ENCODE measurements around the gene SPEN.
A peak's percentile ranks its signal among the peaks of the same experiment; 100 is the strongest.
"Not testable (repeated sequence)": the region's sequence is repeated elsewhere in the genome, so short reads cannot be mapped to it uniquely, and the experiment has no call there.

SPEN gene

DNA sequence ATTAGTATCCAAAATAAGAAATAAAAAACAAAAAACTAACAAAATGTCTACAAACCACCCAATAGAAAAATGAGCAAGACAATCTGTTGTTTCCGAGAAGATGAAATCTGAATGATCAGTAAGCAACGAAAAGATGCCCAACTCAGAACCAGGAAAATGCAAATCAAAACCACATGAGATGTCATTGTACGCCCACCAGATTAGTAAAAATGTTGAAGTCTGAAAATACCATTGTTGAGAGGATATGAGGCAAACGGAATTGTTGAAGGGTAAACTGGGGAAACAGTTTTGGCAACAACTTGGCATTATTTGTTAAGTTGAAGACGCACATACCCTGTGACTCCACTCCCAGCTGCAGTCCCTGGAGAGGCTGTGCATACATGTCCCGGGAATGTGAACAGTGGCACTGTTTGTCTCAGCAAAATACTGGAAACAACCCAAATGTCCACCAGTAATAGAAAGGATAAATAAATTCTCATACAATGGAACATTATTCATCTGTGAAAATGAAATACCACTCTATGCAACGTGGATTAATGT lies 117.8 kb downstream of the SPEN start:
- DNase-seq, result no peak

DNA sequence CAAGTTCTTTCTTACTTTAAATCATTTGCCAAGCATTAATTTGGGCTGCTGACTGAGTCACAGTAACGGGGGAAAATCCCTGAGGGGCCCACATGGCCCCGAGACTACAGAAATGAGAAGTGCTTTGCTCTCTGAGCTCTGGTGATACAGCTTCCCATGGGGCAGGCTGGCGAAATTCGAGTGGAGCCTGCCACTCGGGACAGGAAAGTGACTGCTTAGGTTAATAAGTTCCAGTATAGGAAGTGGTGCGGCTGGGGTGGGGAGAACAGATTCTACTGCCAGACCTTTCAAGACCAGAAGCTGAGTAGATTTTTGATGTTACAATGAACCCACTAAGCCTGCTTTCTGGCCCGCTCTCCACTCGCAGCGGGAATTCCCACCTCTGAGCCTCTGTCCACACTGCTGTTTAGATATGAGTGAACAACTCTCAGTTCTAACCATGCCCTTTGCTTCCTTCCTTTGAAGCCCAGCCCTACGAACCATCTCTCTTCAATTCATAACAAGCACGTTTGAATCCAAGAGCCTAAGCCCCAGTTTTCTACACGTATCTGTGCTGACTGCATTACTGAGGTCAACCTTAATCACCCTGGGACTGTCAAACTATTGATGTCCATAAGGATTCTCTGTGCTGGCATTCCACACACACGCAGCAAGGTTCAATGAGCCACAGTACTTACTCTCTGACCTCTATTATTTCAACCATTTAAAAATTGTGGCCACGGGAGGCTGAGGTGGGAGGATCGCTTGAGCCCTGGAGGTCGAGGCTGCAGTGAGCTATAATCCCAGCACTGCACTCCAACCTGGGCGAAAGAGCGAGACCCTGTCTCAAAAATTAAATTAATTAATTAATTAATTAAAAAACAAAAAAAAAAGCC lies 118.8 kb downstream of the SPEN start:
- DNase-seq, result no peak

DNA sequence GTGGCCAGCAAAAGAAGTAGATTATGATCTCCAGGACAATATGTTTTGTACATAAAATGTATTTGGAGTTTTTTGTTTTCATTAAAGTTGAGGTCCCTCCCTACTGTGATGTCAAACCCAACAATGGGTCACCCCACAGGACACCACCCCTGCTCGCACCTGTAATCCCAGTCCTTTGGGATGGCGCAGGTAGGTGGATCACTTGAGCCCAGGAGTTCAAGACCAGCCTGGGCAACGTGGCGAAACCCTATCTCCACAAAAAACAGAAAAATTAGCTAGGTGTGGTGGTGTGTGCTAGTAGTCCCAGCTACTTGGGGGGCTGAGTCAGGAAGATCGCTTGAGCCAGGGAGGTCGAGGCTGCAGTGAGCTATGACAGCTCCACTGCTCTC lies 119.4 kb downstream of the SPEN start:
- no peak for DNase-seq

DNA sequence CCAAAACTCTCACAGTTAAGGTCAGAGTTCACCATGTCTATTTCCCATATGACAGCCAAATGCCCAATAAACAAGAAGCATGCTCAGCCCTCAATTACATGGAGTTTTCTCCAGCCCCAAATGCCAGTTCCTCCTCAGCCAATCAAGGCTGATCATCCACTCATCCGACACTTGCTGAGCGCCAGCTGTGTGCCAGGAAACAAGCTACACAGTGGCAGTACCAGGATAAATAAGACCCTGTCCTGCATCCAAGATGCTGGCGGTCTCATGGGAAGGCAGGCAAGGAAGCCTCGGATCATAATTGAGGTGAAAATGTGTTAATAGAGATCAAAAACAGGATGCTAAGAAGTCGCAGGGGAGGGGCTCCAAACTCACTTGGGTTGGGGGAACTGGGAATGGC lies 120.7 kb downstream of the SPEN start:
- DNase-seq, result no peak

DNA sequence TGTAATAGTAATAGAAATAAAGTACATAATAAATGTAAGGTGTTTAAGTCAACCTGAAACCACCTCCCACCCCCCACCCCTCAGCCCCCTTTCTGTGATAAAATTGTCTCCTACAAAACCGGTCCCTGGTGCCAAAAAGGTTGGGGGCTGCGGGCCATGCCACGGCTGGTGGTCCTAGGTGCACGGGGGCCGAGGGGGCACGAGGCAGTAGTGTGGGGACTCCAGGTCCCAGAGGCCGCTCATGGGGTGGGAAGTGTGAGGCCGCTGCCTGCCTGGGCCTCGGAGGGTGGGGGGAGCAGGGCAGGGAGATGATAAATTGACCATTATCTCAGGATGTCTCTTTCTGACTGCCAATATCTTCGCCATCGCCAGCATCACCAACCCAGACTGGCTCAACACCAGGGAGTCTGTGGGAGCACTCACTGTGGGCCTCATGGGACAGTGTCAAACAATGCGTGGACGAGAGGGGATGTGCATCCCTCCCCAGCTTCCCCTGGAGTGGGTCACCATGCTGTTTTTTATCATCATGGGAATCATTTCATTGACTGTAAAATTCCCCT lies 121.9 kb downstream of the SPEN start:
- no peak for DNase-seq

DNA sequence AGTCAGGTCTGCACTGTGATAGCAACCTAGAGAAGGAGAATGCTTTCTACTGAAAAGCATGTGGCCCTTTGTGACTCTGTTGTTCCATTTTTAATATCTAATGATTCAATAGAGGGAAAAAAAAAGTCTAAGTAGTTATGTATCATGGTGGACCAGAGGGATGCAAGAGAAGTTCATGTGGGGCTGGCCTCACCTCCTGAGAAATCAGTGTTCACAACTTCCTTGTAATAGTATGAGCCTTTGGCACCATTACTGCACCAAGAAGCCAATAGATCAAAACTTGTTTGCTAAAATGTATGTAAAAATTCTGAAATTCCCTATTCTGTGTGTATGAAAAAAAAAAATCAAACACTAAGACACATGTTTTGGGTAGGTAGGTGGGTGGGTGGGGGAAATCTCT lies 123.4 kb downstream of the SPEN start:
- DNase-seq, result no peak

DNA sequence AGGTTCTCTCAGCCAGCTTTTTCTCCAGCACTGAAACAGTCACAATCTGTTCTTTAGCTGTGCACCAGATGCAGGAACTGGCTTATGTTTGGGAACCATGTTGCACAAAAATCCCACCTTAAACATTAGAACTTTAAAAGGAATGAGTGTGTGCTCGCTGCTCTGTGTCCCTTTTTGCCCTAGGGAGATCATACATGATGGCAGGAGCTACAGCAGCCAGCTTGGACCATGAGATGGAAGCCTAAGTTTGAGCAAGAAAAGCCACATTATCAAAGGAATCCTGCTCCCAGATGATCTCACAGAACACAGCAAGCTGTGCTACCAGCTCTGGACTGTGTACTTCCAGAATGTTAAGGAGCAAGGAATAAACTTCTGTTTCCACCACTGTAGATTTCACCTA lies 124.9 kb downstream of the SPEN start:
- no peak for DNase-seq

DNA sequence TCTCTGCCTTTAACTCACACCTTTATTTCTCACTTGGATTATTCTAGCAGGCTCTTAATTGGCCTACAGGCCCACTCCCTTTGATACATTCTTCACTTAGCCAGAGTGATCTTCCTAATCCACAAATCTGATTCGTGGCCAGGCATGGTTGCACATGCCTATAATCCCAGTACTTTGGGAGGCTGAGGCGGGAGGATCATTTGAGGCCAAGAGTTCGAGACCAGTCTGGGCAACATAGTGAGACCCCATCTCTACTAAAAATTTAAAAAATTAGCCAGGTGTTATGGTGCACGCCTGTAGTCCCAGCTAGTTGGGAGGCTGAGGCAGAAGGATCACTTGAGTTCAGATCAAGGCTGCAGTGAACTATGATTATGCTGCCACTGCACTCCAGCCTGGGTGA lies 126.3 kb downstream of the SPEN start:
- no peak for DNase-seq

DNA sequence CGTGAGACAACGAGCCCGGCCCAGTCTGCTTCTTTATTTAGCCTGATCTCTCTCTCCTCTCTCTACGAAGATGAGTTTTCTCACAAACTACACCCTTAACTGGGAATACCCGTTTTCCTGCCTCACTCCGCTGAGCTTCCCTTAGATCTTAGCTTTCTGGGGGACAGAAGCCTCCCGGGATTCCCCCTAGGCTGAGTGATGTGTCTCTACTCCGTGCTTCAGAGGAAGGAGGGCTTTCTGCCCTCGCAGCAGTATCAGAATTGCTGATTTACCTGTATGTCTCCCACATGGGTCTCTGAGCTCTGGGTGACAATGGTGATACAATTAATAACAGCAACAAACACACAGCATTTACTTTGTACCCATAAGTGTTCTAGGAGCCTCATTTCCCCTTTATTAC lies 127.3 kb downstream of the SPEN start:
- no peak for DNase-seq

DNA sequence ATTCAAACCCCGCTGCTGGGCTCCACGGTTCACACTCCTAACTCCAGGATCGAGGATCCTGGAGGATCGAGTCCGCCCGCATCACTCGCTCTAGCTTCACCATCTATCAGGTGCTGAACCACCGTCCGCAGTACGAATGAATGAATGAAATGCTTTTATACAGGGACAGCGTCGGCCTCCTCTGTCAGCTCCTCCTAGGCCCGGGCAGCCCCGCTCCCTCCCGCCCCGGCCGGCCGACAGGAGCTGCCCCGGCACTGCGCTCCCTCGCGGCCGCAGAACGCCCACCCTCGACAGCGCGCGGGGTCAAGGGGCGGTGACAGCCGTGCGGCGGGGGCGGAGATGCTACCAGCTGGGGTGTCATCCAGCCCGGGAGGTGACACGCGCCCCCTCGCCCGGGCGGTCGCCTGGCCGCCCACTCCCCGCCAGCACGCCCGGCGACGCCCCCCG lies 127.9 kb downstream of the SPEN start:
- DNase-seq, result peak; percentile 3

DNA sequence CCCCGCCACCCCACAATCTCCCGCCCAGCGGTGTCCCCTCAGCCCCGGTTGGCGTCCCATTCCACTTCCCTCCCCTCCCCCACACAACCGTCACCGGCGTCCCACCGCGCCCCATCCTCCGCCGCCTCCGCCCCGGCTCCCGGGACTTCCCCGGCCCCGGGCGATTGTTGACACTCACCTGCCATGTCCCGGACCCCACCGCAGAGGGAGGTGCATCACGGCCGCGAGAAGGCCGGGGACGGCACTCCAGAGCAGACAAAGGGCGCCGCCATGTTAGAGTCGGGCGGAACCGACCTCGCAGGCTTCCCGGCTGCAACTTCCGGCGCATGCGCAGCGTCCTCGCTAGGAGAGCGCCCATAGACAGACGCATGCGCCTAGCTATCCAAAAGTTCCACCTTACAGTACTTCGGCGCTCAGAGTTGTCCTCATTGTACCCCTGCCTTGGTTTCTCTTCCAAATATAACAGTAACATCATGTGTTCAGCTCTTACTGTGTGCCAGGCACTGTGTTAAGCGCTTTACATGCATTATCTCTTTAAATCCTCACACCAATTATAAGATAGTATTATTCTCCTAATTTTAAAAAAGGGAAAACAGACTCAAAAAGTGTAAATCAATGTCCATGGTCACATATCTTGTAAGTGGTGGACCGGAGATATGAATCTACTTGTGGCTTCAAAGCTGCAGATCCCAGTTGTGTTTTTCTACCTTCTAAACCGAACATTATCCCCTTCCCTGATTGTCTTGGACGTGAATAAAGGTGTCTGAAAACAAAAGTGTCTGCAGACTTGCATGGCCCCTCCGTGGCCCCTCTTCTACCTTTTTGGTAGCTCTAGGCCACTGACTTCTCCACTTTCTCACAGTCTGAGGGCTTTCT lies 128.5 kb downstream of the SPEN start, which contains the start of gene ZBTB17:
Gene ZBTB17, minus strand, starts transcription at position 297 of the 876 bp plus-strand sequence. CDS start 27,606 bp downstream, outside the sequence.
- peak; percentile 86 for DNase-seq

DNA sequence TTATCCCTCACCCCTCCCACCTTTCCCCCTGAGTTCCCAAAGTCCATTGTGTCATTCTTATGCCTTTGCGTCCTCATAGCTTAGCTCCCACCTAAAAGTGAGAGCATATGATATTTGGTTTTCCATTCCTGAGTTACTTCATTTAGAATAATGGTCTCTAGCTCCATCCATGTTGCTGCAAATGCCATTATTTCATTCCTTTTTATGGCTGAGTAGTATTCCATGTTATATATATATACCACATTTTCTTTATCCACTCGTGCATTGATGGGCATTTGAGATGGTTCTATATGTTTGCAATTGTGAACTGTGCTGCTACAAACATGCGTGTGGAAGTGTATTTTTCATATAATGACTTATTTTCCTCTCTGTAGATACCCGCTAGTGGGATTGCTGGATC lies 130.4 kb downstream of the SPEN start:
- not testable (repeated sequence) for DNase-seq

DNA sequence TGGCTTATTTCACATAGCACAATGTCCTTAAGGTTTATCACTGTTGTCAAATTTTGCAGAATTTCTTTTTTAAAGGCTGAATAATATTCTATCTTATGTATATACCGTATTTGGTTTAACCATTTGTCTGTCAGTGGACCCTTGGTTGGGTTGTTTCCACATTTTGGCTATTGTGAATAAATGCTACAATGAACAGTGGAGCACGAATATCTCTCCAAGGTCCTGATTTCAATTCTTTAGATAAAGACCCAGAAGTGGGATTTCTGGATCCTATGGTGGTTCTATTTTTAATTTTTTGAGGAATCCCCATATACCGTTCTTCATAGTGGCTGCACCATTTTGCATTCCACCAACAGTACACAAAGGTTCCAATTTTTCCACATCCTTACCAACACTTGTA lies 134.2 kb downstream of the SPEN start:
- no peak for DNase-seq

DNA sequence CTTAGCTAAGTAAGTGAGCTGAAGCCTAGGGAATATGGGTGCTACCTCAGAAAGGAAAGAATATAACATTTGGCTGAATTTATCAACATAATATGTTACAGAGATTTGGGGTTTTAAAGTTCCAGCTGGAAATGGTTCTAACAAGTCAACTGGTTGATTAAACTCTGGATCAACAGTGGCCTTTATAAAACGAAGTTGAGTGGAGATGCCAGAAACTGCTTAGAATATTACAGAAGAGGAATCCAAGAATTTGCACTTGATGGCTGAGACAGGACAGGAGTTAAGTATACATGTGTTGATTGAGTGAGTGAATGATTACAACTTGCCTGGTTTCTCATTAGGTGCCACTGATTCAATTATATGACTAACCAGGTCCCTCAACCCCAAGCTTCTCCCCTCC lies 135.8 kb downstream of the SPEN start:
- DNase-seq, result no peak

DNA sequence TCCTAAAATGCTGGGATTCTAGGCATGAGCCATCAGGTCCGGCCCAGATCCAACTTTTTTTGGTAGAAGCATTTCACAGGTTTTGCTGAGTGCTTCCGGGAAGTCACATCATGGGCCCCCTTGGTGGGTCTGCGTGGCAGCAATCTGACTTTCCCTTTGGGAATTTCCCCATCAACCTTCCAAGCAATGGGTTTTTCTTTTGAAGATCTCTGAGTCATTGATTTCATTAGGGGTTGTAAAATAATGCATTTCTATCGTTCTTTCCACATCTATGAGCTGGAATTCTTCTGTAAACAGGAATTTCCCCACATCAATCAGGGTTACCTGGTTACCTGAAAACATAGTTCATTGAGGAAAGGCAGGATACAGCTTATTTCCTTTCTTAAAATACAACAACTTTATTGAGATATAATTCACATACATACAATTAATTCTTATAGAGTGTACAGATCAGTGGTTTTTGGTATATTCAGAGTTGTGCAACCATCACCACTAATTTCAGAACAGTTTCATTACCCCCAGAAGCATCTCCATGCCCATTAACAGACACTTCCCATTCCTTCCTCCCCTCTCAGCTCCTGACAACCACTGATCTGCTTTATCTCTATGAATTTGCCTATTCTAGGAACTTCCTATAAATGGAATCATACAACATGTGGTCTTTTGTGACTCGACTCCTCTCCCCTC lies 138.2 kb downstream of the SPEN start:
- DNase-seq, result no peak

DNA sequence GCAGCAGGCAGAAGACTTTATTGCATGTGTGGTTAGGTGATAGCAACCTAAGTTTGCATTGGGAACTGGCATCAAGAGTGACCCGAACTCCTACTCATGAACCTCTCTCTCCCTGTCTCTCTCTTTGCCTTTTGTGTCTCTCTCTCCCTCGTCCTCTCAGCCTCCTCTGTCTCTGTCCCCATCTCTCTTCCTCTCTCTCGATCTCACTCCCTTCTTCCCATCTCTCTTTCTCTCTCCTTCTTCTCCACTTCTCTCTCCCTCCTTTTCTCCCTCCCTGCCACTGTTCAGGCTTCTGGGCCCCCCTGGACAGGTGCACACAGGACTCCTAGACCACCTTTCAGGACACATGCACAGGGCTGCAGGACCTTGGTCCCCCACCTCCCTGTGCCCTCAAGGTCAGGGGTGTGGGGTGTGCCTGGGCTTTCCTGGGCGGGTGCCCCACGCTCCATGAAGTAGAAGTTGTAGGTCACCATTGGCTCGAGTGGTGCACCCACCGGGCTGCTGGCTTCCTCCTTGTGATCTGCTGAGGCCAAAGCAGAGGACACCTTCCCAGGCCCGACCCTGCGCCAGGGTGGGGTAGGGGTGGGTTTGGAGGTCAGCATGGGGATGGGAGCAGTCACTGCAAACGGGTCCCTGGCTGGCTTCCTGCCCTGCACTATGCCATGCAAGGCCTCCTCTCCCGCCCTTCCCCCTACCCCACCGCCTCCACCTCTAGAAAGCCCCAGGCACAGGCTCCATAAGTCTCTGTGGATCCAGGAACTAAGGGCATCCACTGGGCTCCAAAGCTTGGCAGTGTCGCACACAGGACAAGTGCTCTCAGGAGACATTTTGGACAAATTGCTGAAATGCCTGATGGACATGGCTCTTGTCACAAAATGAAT lies 141.6 kb downstream of the SPEN start:
- no peak for DNase-seq

DNA sequence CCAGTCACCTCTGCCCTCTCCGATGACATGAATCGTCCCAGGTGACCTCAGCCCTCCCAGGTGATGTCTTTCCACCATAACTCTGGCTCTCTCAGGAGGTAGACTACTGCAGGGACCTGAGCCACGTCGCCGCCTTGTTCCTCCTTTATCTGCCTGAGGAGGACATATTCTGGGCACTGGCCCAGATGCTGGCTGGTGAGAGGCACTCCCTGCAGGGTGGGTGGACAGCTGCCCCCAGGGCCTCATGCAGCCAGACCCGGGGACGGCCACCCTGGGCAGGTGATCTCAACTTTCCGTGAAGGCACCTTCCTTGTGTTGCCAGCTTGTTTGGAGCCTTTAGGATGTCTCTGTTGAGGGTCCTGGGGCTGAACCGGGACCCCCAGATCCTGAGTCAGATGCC lies 142.3 kb downstream of the SPEN start:
- no peak for DNase-seq
